HCT116 (cell line): Measurements from ENCODE around the gene SEC14L6. TPM values are rescaled to one million over a fixed set of nuclear protein-coding genes. Genes with fewer than 3 reads are reported as not detected.
"Not testable (repeated sequence)": the region's sequence is repeated elsewhere in the genome, so short reads cannot be mapped to it uniquely, and the experiment has no call there.

Experiments used
- ATAC-seq: fragments of 200-7000 bp; cut with Tn5 transposase; 2 replicates; pipeline ENCODE4 v1.9.1; 2020; ENCODE audit warnings: mild to moderate bottlenecking, moderate library complexity
- BruUV-seq: library from RNA; stranded (reverse); fragments of 400-500 nt; replicated peaks from 2 replicates; lab custom pipeline; 2021; lab: Mats Ljungman, UMichigan
- CTCF ChIA-PET: fragments of 300-600 bp; sonication (Branson Sonifier 250); formaldehyde crosslinking; loops from one replicate; lab custom pipeline; 2021; ENCODE audit warnings: antibody characterized with exemption; lab: Charles Lee
- POLR2A ChIA-PET: fragments of 300-600, 350-600 bp; sonication (Branson Sonifier 250); formaldehyde crosslinking; loops from one replicate; lab custom pipeline; 2021; ENCODE audit warnings: antibody characterized with exemption; lab: Charles Lee
- RAD21 ChIA-PET, 2 experiments: fragments of 300-600 bp; sonication (Branson Sonifier 250); formaldehyde crosslinking; loops; one replicate each; lab custom pipeline; 2023; ENCODE audit warnings: low total read pairs in 2 of 2; ENCODE audit not compliant: uncharacterized antibody in 2 of 2, unreplicated experiment in 2 of 2, low non-redundant PET in 1 of 2; lab: Charles Lee
- DNase-seq: peaks from one replicate; pipeline ENCODE4 v3.0.0-alpha.2; 2010; ENCODE audit warnings: low read depth, low spot score
- H2AFZ ChIP-seq: fragments of 200-600 bp; shearing (Covaris generic), sonication (generic); 2 replicates; pipeline ENCODE4 v1.6.1; 2017; ENCODE audit warnings: low read depth, mixed run types, mixed read lengths, antibody characterized with exemption, low read length; ENCODE audit not compliant: poor library complexity, severe bottlenecking
- H3K27ac ChIP-seq: 2 replicates; pipeline ENCODE4 v1.5.1; 2012; ENCODE audit warnings: low read depth, low read length
- H3K27me3 ChIP-seq: fragments of 200-600 bp; sonication (generic); 2 replicates; pipeline ENCODE4 v1.6.1; 2016; ENCODE audit warnings: mixed run types, low read length, mixed read lengths; ENCODE audit not compliant: insufficient read depth
- H3K36me3 ChIP-seq, 2 experiments: fragments of 200-500 bp in 1 of 2; fragments of 200-600 bp in 1 of 2; sonication (Bioruptor generic) in 1 of 2; sonication (generic) in 1 of 2; 2 replicates each; pipeline versions ENCODE4 v1.5.1 to v1.6.1; 2014 to 2016; ENCODE audit warnings: low read length in 2 of 2, inconsistent platforms in 1 of 2, mixed read lengths in 1 of 2, mixed run types in 1 of 2; ENCODE audit not compliant: insufficient read depth in 2 of 2, control insufficient read depth in 1 of 2
- H3K4me1 ChIP-seq, 2 experiments: fragments of 200-600 bp in 1 of 2; sonication (generic) in 1 of 2; 2 replicates each; pipeline versions ENCODE4 v1.5.1 to v1.6.1; 2012 to 2017; ENCODE audit warnings: low read length in 2 of 2, inconsistent platforms in 1 of 2, mild to moderate bottlenecking in 1 of 2, mixed read lengths in 1 of 2, mixed run types in 1 of 2, moderate library complexity in 1 of 2; ENCODE audit not compliant: insufficient read depth in 2 of 2, control insufficient read depth in 1 of 2
- H3K4me2 ChIP-seq: fragments of 200-600 bp; sonication (generic); 2 replicates; pipeline ENCODE4 v1.6.1; 2017; ENCODE audit warnings: mixed run types, low read length, mixed read lengths
- H3K4me3 ChIP-seq, 2 experiments: fragments of 200-600 bp in 1 of 2; sonication (generic) in 1 of 2; replicated peaks in 1 of 2; 2 replicates each; pipeline ENCODE4 v1.5.1; 2011 to 2016; ENCODE audit warnings: low read length in 2 of 2, control low read depth in 1 of 2, low read depth in 1 of 2, mild to moderate bottlenecking in 1 of 2, mixed read lengths in 1 of 2, mixed run types in 1 of 2
- H3K79me2 ChIP-seq: fragments of 200-600 bp; sonication (generic); 2 replicates; pipeline ENCODE4 v1.6.1; 2017; ENCODE audit warnings: mild to moderate bottlenecking, mixed run types, low read length, moderate library complexity, mixed read lengths; ENCODE audit not compliant: insufficient read depth
- H3K9ac ChIP-seq: fragments of 200-600 bp; sonication (generic); 2 replicates; pipeline ENCODE4 v1.6.1; 2016; ENCODE audit warnings: low read length, mixed read lengths
- H3K9me2 ChIP-seq: fragments of 200-600 bp; sonication (generic), shearing (Covaris generic); 2 replicates; pipeline ENCODE4 v1.6.1; 2017; ENCODE audit warnings: mixed run types, mild to moderate bottlenecking, moderate library complexity; ENCODE audit not compliant: insufficient read depth
- H3K9me3 ChIP-seq, 2 experiments: fragments of 200-500 bp in 1 of 2; fragments of 200-600 bp in 1 of 2; sonication (Bioruptor generic) in 1 of 2; sonication (generic) in 1 of 2; 2 replicates each; pipeline ENCODE4 v1.6.1; 2014 to 2017; ENCODE audit warnings: low read length in 2 of 2, mixed read lengths in 2 of 2, inconsistent platforms in 1 of 2, low read depth in 1 of 2, mild to moderate bottlenecking in 1 of 2, mixed run types in 1 of 2, moderate library complexity in 1 of 2; ENCODE audit not compliant: control insufficient read depth in 1 of 2, insufficient read depth in 1 of 2
- H4K20me1 ChIP-seq: fragments of 200-600 bp; sonication (generic), shearing (Covaris generic); 2 replicates; pipeline ENCODE4 v1.6.1; 2017; ENCODE audit warnings: mixed run types, mild to moderate bottlenecking, moderate library complexity; ENCODE audit not compliant: insufficient read depth
- CEBPB ChIP-seq: IDR thresholded peaks from 2 replicates; pipeline ENCODE4 v1.6.1; 2012; ENCODE audit warnings: low read depth
- EGR1 ChIP-seq: IDR thresholded peaks from 2 replicates; pipeline ENCODE4 v1.6.1; 2012; ENCODE audit warnings: low read depth
- EZH2 ChIP-seq: fragments of 200-600 bp; sonication (generic); IDR thresholded peaks from 2 replicates; pipeline ENCODE4 v1.6.1; 2017; ENCODE audit warnings: antibody characterized with exemption, mixed run types
- EZH2phosphoT487 ChIP-seq: fragments of 200-600 bp; IDR thresholded peaks from 2 replicates; pipeline ENCODE4 v1.6.1; 2018; ENCODE audit warnings: antibody characterized with exemption, borderline replicate concordance
- FOSL1 ChIP-seq: IDR thresholded peaks from 2 replicates; pipeline ENCODE4 v1.6.1; 2012; ENCODE audit warnings: low read depth
- POLR2A ChIP-seq: IDR thresholded peaks from 2 replicates; pipeline ENCODE4 v1.7.0; 2011; ENCODE audit warnings: borderline replicate concordance; ENCODE audit not compliant: insufficient read depth, insufficient read length; ENCODE audit errors: extremely low read depth
- RAD21 ChIP-seq: IDR thresholded peaks from 2 replicates; pipeline ENCODE4 v1.6.1; 2012; ENCODE audit warnings: low read depth, mild to moderate bottlenecking
- SP1 ChIP-seq: IDR thresholded peaks from 2 replicates; pipeline ENCODE4 v1.6.1; 2012; ENCODE audit warnings: low read depth
- ZNF274 ChIP-seq: fragments of 200-500 bp; sonication (Bioruptor generic); IDR thresholded peaks from 2 replicates; pipeline ENCODE4 v1.6.1; 2014; ENCODE audit warnings: mild to moderate bottlenecking, low read depth, low read length, inconsistent platforms
- intact Hi-C: fragments of 100-400 bp; cut with micrococcal nuclease; formaldehyde crosslinking; loops from 2 replicates; pipeline ENCODE4 v1.10.0; 2022
- total RNA-seq: library from RNA; stranded (reverse); gene quantifications from one replicate; pipeline ENCODE4 v1.2.1, GENCODE V29; 2021; ENCODE audit not compliant: unreplicated experiment
- TF ChIP-seq, protein P1 (sequence below): IDR thresholded peaks from 2 replicates; pipeline ENCODE4 v1.6.1; 2011; ENCODE audit warnings: mild to moderate bottlenecking, low read length, moderate library complexity; ENCODE audit not compliant: insufficient replicate concordance; ENCODE audit errors: extremely low read depth
- TF ChIP-seq, protein P2 (sequence below): IDR thresholded peaks from 2 replicates; pipeline ENCODE4 v1.6.1; 2012

The SEC14L6 gene
- total RNA-seq, 1 experiment from 2014 or later, result not detected

DNA sequence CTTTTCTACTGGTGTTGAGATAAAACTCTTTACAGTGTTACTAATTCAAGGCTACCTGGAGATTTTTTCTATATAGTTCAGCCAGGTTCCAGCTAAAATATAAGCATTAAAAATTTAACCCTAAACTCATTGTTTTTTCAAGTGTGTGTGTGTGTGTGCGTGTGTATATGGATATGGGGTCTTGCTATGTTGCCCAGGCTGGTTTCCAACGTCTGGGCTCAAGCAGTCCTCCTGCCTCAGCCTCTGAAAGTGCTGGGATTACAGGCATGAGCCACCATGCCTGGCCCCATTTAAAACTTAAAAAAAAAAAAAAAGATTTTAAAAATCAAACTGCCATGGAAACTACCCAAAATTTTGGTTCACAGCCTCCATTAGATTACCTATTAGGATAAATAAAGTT lies 49.7 kb upstream of the SEC14L6 start:
- Histone ChIP-seq H3K4me2 (no peak overlapping the region), H3K27ac (no peak overlapping the region), H3K79me2 (peaks cover 7% of the 10 kb centered on the region), H3K27me3 (no peaks in the 10 kb centered on the region), H3K9me3 (no peaks in the 10 kb centered on the region), H3K36me3 (no peaks in the 10 kb centered on the region), H3K9me2 (no peaks in the 10 kb centered on the region), H2AFZ (no peak overlapping the region), H4K20me1 (no peaks in the 10 kb centered on the region), H3K4me3 (no peak overlapping the region), H3K9ac (no peak overlapping the region), H3K4me1 (peaks cover 0 to 9% of the 10 kb centered on the region in 2 experiments; a peak in 2 of 4 replicates)
- intact Hi-C loops, result no loop called here
- CTCF ChIA-PET, result no interaction called here
- TF ChIP-seq, protein P1, sequence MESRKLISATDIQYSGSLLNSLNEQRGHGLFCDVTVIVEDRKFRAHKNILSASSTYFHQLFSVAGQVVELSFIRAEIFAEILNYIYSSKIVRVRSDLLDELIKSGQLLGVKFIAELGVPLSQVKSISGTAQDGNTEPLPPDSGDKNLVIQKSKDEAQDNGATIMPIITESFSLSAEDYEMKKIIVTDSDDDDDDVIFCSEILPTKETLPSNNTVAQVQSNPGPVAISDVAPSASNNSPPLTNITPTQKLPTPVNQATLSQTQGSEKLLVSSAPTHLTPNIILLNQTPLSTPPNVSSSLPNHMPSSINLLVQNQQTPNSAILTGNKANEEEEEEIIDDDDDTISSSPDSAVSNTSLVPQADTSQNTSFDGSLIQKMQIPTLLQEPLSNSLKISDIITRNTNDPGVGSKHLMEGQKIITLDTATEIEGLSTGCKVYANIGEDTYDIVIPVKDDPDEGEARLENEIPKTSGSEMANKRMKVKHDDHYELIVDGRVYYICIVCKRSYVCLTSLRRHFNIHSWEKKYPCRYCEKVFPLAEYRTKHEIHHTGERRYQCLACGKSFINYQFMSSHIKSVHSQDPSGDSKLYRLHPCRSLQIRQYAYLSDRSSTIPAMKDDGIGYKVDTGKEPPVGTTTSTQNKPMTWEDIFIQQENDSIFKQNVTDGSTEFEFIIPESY, result no peak
- TF ChIP-seq ZNF274 (no peak), CEBPB (no peak), SP1 (no peak), FOSL1 (no peak), EGR1 (no peak), EZH2phosphoT487 (no peak), EZH2 (no peak), RAD21 (no peak), POLR2A (no peak)
- TF ChIP-seq, protein P2, sequence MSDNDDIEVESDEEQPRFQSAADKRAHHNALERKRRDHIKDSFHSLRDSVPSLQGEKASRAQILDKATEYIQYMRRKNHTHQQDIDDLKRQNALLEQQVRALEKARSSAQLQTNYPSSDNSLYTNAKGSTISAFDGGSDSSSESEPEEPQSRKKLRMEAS, result no peak
- ATAC-seq (no peak), DNase-seq (no peak)
- RAD21 ChIA-PET, result no interaction called here
- BruUV-seq, result no TSS peak
- POLR2A ChIA-PET, result no interaction called here

DNA sequence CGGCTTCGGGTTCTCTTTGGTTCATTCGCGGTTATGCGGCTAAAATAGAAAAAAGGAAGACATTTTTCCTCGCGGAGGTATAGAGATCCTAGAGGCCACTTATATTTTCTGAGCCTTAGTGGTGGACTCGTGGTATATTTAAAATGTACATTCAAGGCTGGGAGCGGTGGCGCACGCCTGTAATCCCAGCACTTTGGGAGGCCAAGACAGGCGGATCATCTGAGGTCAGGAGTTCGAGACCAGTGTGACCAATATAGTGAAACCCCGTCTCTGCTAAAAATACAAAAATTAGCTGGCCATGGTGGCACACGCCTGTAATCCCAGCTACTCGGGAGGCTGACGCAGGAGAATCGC lies 45.8 kb upstream of the SEC14L6 start:
- H3K9me2 ChIP-seq, H3K9me3 ChIP-seq, POLR2A ChIA-PET, H3K27ac ChIP-seq, H3K27me3 ChIP-seq, ATAC-seq, RAD21 ChIA-PET, H4K20me1 ChIP-seq, BruUV-seq, DNase-seq: not testable (repeated sequence)
- peaks cover 45% of the 10 kb centered on the region for H3K79me2 ChIP-seq
- H2AFZ ChIP-seq, result peak overlapping the region; percentile 89
- peak overlapping the region; percentile 79 for H3K4me2 ChIP-seq
- CTCF ChIA-PET, result interaction anchor here (1.1 to 1.4 kb wide), 2 partner anchors 10 to 163 kb away, joined by 4 read pairs; no protein-coding TSS in a partner anchor
- intact Hi-C loops, result loop anchor here (1.0 kb wide), 1 partner anchor 42 kb away; no protein-coding TSS in a partner anchor
- peaks cover 9 to 20% of the 10 kb centered on the region in 2 experiments; a peak in 3 of 4 replicates for H3K4me1 ChIP-seq
- peaks cover 18 to 27% of the 10 kb centered on the region in 2 experiments for H3K36me3 ChIP-seq
- peak overlapping the region; percentile 91 to 95 for H3K4me3 ChIP-seq
- peak overlapping the region; percentile 96; the same call in 1 of the 2 replicates for H3K9ac ChIP-seq
